Adrenal gland (tissue), 12 donors: ENCODE data around the gene SLC25A21. TPM values are rescaled to one million over a fixed set of nuclear protein-coding genes. Genes with fewer than 3 reads are reported as not detected.

Experiments
- DNase-seq, 7 donors: peaks; one replicate each; pipeline ENCODE4 v3.0.0-alpha.2; 2019 to 2020
- H3K27ac ChIP-seq, 5 donors: fragments of 200-600 bp; sonication (generic) in 4 of 5; 1 replicate in 3 of 5; 2 replicates in 2 of 5; pipeline versions ENCODE4 v1.5.1 to v1.8.0; 2016 to 2020; ENCODE audit warnings: mild to moderate bottlenecking in 1 of 5
- H3K27me3 ChIP-seq: fragments of 200-600 bp; 2 replicates; pipeline ENCODE4 v1.8.0; 2021
- H3K36me3 ChIP-seq, 2 donors: fragments of 200-600 bp; replicated peaks in 1 of 2; 1 replicate in 1 of 2; 2 replicates in 1 of 2; pipeline versions ENCODE4 v1.5.1 to v1.8.0; 2018 to 2022
- H3K4me1 ChIP-seq, 2 donors: fragments of 200-600 bp; replicated peaks in 1 of 2; 1 replicate in 1 of 2; 2 replicates in 1 of 2; pipeline versions ENCODE4 v1.5.1 to v1.8.0; 2018 to 2021
- H3K4me3 ChIP-seq, 4 donors: fragments of 200-600 bp; sonication (generic) in 3 of 4; one replicate each; pipeline ENCODE4 v1.5.1; 2016 to 2018
- H3K9me3 ChIP-seq, 3 donors: fragments of 200-600 bp; sonication (generic) in 1 of 3; replicated peaks in 1 of 3; 1 replicate in 2 of 3; 2 replicates in 1 of 3; pipeline versions ENCODE4 v1.5.1 to v1.8.0; 2016 to 2021
- POLR2A ChIP-seq, 2 donors: fragments of 450-650 bp; IDR thresholded peaks; one replicate each; pipeline ENCODE4 v1.6.1; 2017; ENCODE audit warnings: antibody characterized with exemption in 2 of 2, mild to moderate bottlenecking in 2 of 2, moderate library complexity in 1 of 2
- WGBS, 4 donors: extraction: QIAGEN DNeasy Blood & Tissue Kit in 2 of 4; methylation state at CpG; one replicate each; pipeline versions ENCODE4 v1.1.5 to v1.1.7; 2013 to 2017; 5-methylcytosine and 5-hydroxymethylcytosine counted together
- intact Hi-C, 2 donors: fragments of 100-400 bp; cut with DNase I; formaldehyde crosslinking; loops; one replicate each; pipeline versions ENCODE4 v1.14.1 to v1.15.0; 2022 to 2023
- polyA plus RNA-seq, 3 donors: library from polyadenylated mRNA; stranded (reverse); fragments of 200-250 nt in 2 of 3; fragments of 350-450 nt in 1 of 3; fragmentation: Illumina TruSeq in 1 of 3; extraction: RNeasy Lipid Tissue Mini Kit (QIAGEN cat#74804) in 1 of 3; gene quantifications; one replicate each; pipeline ENCODE4 v1.2.3, GENCODE V29; 2013 to 2014
- total RNA-seq, 9 donors: library from RNA; depleted of rRNA in 4 of 9; stranded (reverse); fragments of >200 nt in 4 of 9; fragments of 120-200 nt in 1 of 9; fragmentation: NEBNext Ultra II Directional in 1 of 9; extraction: Animal tissue kit (Norgen Biotek cat#: 25700) in 1 of 9; gene quantifications; one replicate each; pipeline versions ENCODE4 v1.1.0 to v1.2.4, GENCODE V29; 2013 to 2023
- TF ChIP-seq, protein P1 (sequence below), 6 experiments: fragments of 450-650 bp in 4 of 6; fragments of 200-600 bp in 2 of 6; sonication (generic) in 1 of 6; IDR thresholded peaks; 1 replicate in 5 of 6; 2 replicates in 1 of 6; pipeline versions ENCODE4 v1.5.1 to v1.8.0; 2016 to 2021; ENCODE audit warnings: antibody characterized with exemption in 6 of 6, mild to moderate bottlenecking in 2 of 6, moderate library complexity in 1 of 6
- donor health status: healthy with polysubstance abuse.
- donor health status: Bipolar disorder and iron deficiency.
- donor health status: DM: yes; HTN: yes; CAD: no.
- donor health status: DM: no; HTN: no; CAD: no.
- donor health status: DM: no; HTN: no; CAD: no.
- donor health status: DM: yes; HTN: yes; CAD: no.

Gene SLC25A21
- total and polyA plus RNA-seq, 12 donors = 0.14 to 3.8 (median 0.56) TPM

DNA sequence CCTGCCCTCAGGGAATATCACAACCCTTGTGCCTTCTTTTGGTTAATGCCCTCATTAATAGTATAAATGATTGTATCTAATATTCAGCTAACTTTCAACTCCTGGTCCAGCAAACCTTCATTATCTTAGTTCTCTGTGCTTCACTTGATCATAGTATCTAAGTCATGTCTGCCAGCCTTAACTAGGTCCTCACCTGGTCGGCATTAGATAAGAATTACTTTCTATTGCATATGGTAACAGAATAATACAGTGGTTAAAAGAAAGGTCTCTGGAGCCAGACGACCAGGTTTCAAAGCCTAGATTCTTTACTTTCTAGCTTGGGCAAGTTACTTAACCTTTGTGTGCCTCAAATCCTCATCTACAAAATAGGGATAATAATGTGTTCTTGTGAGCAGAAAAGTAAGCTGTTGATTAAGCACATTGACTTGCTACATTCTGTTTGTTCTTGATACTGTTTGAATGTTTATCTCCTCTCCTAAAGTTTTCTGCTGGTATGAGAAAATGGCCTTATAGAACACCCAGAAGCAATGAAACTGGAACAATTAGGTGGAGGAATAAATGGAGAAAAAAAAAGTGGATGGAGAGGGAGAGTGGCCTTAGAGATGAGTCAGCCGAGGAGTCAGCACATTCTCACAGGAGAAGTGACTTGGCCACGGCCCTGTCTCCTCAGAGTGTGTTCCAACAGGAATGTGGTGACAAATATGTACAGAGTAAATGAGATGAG, 176.1 kb downstream of the SLC25A21 start:
- intact Hi-C loops = no loop called here
- Histone ChIP-seq H3K36me3 (no peaks in the 10 kb centered on the region), H3K4me1 (peaks cover 0 to 8% of the 10 kb centered on the region in 2 donors), H3K27me3 (no peaks in the 10 kb centered on the region), H3K9me3 (no peaks in the 10 kb centered on the region), H3K27ac (no peak overlapping the region), H3K4me3 (no peak overlapping the region)
- no peak for TF ChIP-seq POLR2A (IDR thresholded peaks at IDR 0.05)
- TF ChIP-seq, protein P1, sequence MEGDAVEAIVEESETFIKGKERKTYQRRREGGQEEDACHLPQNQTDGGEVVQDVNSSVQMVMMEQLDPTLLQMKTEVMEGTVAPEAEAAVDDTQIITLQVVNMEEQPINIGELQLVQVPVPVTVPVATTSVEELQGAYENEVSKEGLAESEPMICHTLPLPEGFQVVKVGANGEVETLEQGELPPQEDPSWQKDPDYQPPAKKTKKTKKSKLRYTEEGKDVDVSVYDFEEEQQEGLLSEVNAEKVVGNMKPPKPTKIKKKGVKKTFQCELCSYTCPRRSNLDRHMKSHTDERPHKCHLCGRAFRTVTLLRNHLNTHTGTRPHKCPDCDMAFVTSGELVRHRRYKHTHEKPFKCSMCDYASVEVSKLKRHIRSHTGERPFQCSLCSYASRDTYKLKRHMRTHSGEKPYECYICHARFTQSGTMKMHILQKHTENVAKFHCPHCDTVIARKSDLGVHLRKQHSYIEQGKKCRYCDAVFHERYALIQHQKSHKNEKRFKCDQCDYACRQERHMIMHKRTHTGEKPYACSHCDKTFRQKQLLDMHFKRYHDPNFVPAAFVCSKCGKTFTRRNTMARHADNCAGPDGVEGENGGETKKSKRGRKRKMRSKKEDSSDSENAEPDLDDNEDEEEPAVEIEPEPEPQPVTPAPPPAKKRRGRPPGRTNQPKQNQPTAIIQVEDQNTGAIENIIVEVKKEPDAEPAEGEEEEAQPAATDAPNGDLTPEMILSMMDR (IDR thresholded peaks at IDR 0.05) = no peak
- WGBS, 4 donors = 70 to 78% (median 78%) methylated on average over 4 of the region's 4 CpGs
- peak in 2 of 7 donors; percentile 7 to 26 for DNase-seq

DNA sequence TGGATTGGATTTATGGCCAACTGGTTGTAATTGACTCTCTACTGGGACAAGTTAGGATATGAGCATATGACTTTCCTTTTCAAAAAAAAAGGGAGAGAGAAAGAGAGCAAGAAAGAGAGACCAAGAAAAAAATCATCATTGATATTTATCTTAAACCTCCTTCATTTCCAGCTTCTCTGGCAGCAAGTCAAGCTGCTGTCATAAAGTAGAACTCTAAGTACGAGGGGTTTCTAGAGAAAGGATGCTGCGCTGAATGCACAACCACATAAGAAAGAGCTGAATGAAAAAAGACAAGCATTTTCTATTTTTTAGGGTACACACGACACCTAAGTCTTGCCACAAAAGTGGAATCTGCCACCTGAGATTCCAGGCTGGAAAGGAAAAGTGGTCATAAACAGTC, 182.6 kb downstream of the SLC25A21 start:
- DNase-seq = no peak
- Histone ChIP-seq H3K4me1 (no peaks in the 10 kb centered on the region), H3K36me3 (no peaks in the 10 kb centered on the region), H3K27ac (no peak overlapping the region), H3K27me3 (no peaks in the 10 kb centered on the region), H3K4me3 (no peak overlapping the region), H3K9me3 (no peaks in the 10 kb centered on the region)
- WGBS, 4 donors = 77 to 84% (median 81%) methylated on average over 3 of the region's 3 CpGs
- intact Hi-C loops = no loop called here
- no peak for TF ChIP-seq POLR2A (IDR thresholded peaks at IDR 0.05)
- TF ChIP-seq, protein P1 (IDR thresholded peaks at IDR 0.05) = no peak

- no peak for DNase-seq
- intact Hi-C loops = no loop called here
- H3K4me3 ChIP-seq = no peak overlapping the region
- H3K27ac ChIP-seq = no peak overlapping the region
- no peaks in the 10 kb centered on the region for H3K36me3 ChIP-seq
- 87 to 97% (median 94%) methylated on average over 1 of the region's 1 CpG for WGBS, 4 donors
- H3K9me3 ChIP-seq = no peaks in the 10 kb centered on the region
- H3K4me1 ChIP-seq = no peaks in the 10 kb centered on the region
- H3K27me3 ChIP-seq = no peaks in the 10 kb centered on the region
- no peak for TF ChIP-seq POLR2A (IDR thresholded peaks at IDR 0.05)
- TF ChIP-seq, protein P1 (IDR thresholded peaks at IDR 0.05) = no peak
Measured at GRCh38 chr14:36988989-36989388, 183.4 kb downstream of the SLC25A21 start.

DNA sequence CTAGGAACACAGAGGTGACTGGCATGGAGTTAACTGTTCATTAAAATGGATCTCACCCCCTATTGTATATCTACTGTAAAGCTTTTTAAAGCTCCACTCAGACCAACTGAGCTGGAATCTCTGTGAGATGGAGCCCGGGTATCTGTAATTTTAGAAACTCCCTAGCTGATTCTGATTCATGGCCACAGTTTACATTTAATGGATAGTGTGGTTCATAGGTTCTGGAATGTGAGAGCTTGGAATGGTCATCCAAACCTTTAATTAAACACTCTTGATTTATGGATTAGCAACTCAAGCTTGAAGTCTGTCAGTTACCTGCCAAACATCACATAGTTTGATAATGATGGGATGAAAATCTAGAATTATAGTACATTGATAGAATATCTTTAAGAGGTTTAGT, 183.8 kb downstream of the SLC25A21 start:
- WGBS, 4 donors = 70 to 88% (median 84%) methylated on average over 1 of the region's 1 CpG
- TF ChIP-seq, protein P1 (IDR thresholded peaks at IDR 0.05) = no peak
- no peak for TF ChIP-seq POLR2A (IDR thresholded peaks at IDR 0.05)
- no peaks in the 10 kb centered on the region for H3K36me3 ChIP-seq
- H3K9me3 ChIP-seq = no peaks in the 10 kb centered on the region
- no peaks in the 10 kb centered on the region for H3K4me1 ChIP-seq
- no peak for DNase-seq
- intact Hi-C loops = no loop called here
- no peak overlapping the region for H3K4me3 ChIP-seq
- H3K27me3 ChIP-seq = no peaks in the 10 kb centered on the region
- no peak overlapping the region for H3K27ac ChIP-seq
